K562 (cell line): ENCODE data around the gene SCMH1. TPM values are rescaled to one million over a fixed set of nuclear protein-coding genes. Genes with fewer than 3 reads are reported as not detected.

Experiments
- CEBPG ChIP-seq, 3 experiments: fragments of 200-800 bp in 1 of 3; sonication (Bioruptor generic) in 1 of 3; sonication (generic) in 1 of 3; formaldehyde crosslinking in 1 of 3; IDR thresholded peaks in 2 of 3; conservative IDR thresholded peaks in 1 of 3; 2 replicates each; pipeline versions ENCODE4 v1.6.1 to v1.8.0; 2016 to 2022; ENCODE audit warnings: missing compliant biosample characterization in 2 of 3, missing genetic modification characterization in 2 of 3, mild to moderate bottlenecking in 1 of 3, missing genetic modification reagents in 1 of 3
- EWSR1 ChIP-seq: fragments of 450-650 bp; IDR thresholded peaks from 2 replicates; pipeline ENCODE4 v1.6.1; 2018; ENCODE audit warnings: borderline replicate concordance, mild to moderate bottlenecking, low read depth, moderate library complexity; ENCODE audit not compliant: partially characterized antibody
- MCM5 ChIP-seq: fragments of 450-650 bp; IDR thresholded peaks from 2 replicates; pipeline ENCODE4 v1.6.1; 2016; ENCODE audit warnings: low read depth
- NEUROD1 ChIP-seq: fragments of 150-350 bp; IDR thresholded peaks from 2 replicates; pipeline ENCODE4 v1.6.1; 2014; ENCODE audit warnings: borderline replicate concordance, low read length, low read depth; ENCODE audit not compliant: partially characterized antibody
- NONO ChIP-seq, 2 experiments: fragments of 200-400 bp in 1 of 2; fragments of 450-650 bp in 1 of 2; formaldehyde crosslinking in 1 of 2; IDR thresholded peaks; 2 replicates each; pipeline ENCODE4 v1.6.1; 2017; ENCODE audit warnings: low read depth in 2 of 2, mild to moderate bottlenecking in 2 of 2, moderate library complexity in 2 of 2, low read length in 1 of 2
- NR2C2 ChIP-seq, 2 experiments: fragments of 200-800 bp in 1 of 2; sonication (Bioruptor generic) in 1 of 2; sonication (generic) in 1 of 2; formaldehyde crosslinking in 1 of 2; IDR thresholded peaks; 2 replicates each; pipeline versions ENCODE4 v1.6.1 to v1.8.0; 2016 to 2022; ENCODE audit warnings: mild to moderate bottlenecking in 1 of 2, missing compliant biosample characterization in 1 of 2, missing genetic modification characterization in 1 of 2, missing genetic modification reagents in 1 of 2
- PHB2 ChIP-seq: fragments of 450-650 bp; IDR thresholded peaks from 2 replicates; pipeline ENCODE4 v1.6.1; 2017; ENCODE audit warnings: low read depth
- SMAD4 ChIP-seq: fragments of 250-450 bp; sonication (Bioruptor Pico); conservative IDR thresholded peaks from 2 replicates; pipeline ENCODE4 v1.8.0; 2021; ENCODE audit warnings: inconsistent platforms, mild to moderate bottlenecking, moderate library complexity
- TARDBP ChIP-seq: fragments of 450-650 bp; IDR thresholded peaks from 2 replicates; pipeline ENCODE4 v1.6.1; 2016
- TFAM ChIP-seq: fragments of 250-450 bp; sonication (Bioruptor Pico); conservative IDR thresholded peaks from 2 replicates; pipeline ENCODE4 v1.5.0; 2021; ENCODE audit warnings: mild to moderate bottlenecking, moderate library complexity
- TOE1 ChIP-seq, 2 experiments: fragments of 450-650 bp in 1 of 2; sonication (generic) in 1 of 2; formaldehyde crosslinking in 1 of 2; IDR thresholded peaks; 2 replicates each; pipeline versions ENCODE4 v1.7.1 to v1.8.0; 2016 to 2022; ENCODE audit warnings: borderline replicate concordance in 2 of 2, mild to moderate bottlenecking in 2 of 2, antibody characterized with exemption in 1 of 2, inconsistent platforms in 1 of 2, low read depth in 1 of 2, missing genetic modification reagents in 1 of 2, moderate library complexity in 1 of 2
- ZKSCAN1 ChIP-seq: fragments of 150-350 bp; IDR thresholded peaks from 2 replicates; pipeline ENCODE4 v1.6.1; 2016; ENCODE audit warnings: low read depth, low read length
- ZNF197 ChIP-seq: fragments of 200-800 bp; sonication (Bioruptor generic); IDR thresholded peaks from 2 replicates; pipeline ENCODE4 v1.6.1; 2016; ENCODE audit warnings: low read depth, missing genetic modification characterization, missing compliant biosample characterization
- polyA plus RNA-seq, 8 experiments: library from polyadenylated mRNA; depleted of rRNA in 4 of 8; stranded (reverse) in 5 of 8; unstranded in 3 of 8; fragments of >200 nt; fragmentation: Nextera tagmentation in 2 of 8; fragmentation: Illumina TruSeq in 1 of 8; extraction: Ambion mirVana in 2 of 8; extraction: Trizol in 1 of 8; gene quantifications; 2 replicates each; pipeline versions ENCODE4 v1.2.1 to v1.2.3, GENCODE V29; 2011 to 2014; ENCODE audit warnings: inconsistent platforms in 1 of 8, missing spikeins in 1 of 8
- total RNA-seq, 7 experiments: library from RNA; depleted of rRNA in 6 of 7; stranded (reverse); fragments of >200 nt in 6 of 7; fragmentation: Illumina TruSeq in 2 of 7; extraction: Trizol in 2 of 7; gene quantifications; 2 replicates each; pipeline versions ENCODE4 v1.2.1 to v1.2.3, GENCODE V29; 2011 to 2021; ENCODE audit warnings: low replicate concordance in 1 of 7
- TF ChIP-seq, protein P1 (sequence below): fragments of 450-650 bp; formaldehyde crosslinking; IDR thresholded peaks from 2 replicates; pipeline ENCODE4 v1.4.0; 2020; ENCODE audit warnings: mild to moderate bottlenecking
- TF ChIP-seq, protein P2 (sequence below): fragments of 250-450 bp; sonication (Bioruptor Pico); IDR thresholded peaks from 2 replicates; pipeline ENCODE4 v1.8.0; 2022; ENCODE audit warnings: moderate library complexity, mild to moderate bottlenecking, inconsistent platforms
- TF ChIP-seq, protein P3 (sequence below), 2 experiments: fragments of 450-650 bp in 1 of 2; sonication (generic) in 1 of 2; formaldehyde crosslinking in 1 of 2; IDR thresholded peaks in 1 of 2; conservative IDR thresholded peaks in 1 of 2; 2 replicates each; pipeline versions ENCODE4 v1.6.1 to v1.8.1; 2016 to 2023; ENCODE audit warnings: mild to moderate bottlenecking in 2 of 2, moderate library complexity in 2 of 2, inconsistent platforms in 1 of 2, missing genetic modification reagents in 1 of 2
- TF ChIP-seq, protein P4 (sequence below): IDR thresholded peaks from 2 replicates; pipeline ENCODE4 v1.6.1; 2014; ENCODE audit warnings: antibody characterized with exemption
- TF ChIP-seq, protein P5 (sequence below): fragments of 250-450 bp; sonication (Bioruptor Pico); IDR thresholded peaks from 2 replicates; pipeline ENCODE4 v1.4.0; 2020

Gene SCMH1
- total and polyA plus RNA-seq, 9 of the 15 experiments (the other 6 are each of a cell fraction or from before 2014, with no cell fraction given), result 8.5 to 37.0 (median 26.8) TPM

DNA sequence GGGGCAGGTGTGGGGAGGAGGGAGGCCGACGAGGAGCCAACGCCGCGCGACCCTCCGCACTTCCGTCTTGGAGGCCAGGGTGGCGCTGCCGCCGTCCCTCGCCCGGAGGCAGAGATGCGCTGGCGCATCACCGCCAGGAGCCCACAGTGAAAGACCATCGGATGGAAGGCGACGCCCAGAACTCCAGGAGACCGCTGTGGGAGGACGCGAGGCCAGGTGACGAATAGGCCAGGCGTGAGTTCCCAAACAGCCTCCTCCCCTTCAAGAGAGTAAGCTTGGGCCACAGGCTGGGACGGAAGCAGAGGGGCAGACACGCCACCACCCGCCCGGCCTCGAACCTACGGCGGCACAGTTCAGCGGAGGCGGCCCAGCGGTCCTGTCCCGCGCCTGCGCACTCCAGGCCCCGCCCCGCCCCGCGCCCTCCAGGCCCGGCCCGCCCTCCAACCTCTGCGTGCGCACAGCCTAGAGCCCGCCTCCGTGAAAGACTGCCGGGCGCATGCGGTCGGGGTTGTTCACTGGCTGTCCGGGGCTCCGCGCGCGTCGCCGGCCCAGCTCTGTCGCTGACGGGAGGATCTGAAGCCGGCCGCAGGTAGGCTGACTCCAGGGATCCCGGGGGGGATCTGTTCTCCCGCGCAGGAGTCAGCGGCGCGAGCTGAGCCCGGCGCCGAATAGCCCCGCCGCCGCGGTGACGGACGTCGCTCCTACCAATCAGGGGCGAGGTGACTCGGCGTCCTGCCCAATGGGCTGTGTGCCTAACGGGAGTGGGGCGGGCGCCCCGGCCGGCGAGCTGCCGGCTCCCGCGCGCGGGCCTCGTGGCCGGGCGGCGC, 262.7 kb downstream of the SCMH1 start, which contains the start of gene CTPS1 (continued):
- TF ChIP-seq, protein P1, sequence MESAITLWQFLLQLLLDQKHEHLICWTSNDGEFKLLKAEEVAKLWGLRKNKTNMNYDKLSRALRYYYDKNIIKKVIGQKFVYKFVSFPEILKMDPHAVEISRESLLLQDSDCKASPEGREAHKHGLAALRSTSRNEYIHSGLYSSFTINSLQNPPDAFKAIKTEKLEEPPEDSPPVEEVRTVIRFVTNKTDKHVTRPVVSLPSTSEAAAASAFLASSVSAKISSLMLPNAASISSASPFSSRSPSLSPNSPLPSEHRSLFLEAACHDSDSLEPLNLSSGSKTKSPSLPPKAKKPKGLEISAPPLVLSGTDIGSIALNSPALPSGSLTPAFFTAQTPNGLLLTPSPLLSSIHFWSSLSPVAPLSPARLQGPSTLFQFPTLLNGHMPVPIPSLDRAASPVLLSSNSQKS (CRISPR knock-in tag), result no peak
- TF ChIP-seq NONO (IDR thresholded peaks at IDR 0.05; ENCODE audit: low read depth in 2 of 2, low read length in 1 of 2) (no peak), TOE1 (IDR thresholded peaks at IDR 0.05; ENCODE audit: borderline replicate concordance) (peak; percentile 13; the same call in 1 of the 2 replicates), TOE1 (CRISPR knock-in tag; IDR thresholded peaks at IDR 0.05; ENCODE audit: borderline replicate concordance, low read depth) (no peak), ZKSCAN1 (no peak), NR2C2 (CRISPR knock-in tag; IDR thresholded peaks at IDR 0.05) (no peak; the same call in none of the 2 replicates), NR2C2 (tag; IDR thresholded peaks at IDR 0.05) (peak; percentile 84), EWSR1 (no peak), TFAM (CRISPR knock-in tag) (no peak), MCM5 (no peak), CEBPG (CRISPR knock-in tag; IDR thresholded peaks at IDR 0.05) (no peak), CEBPG (tag; conservative IDR thresholded peaks at IDR 0.05 in 1 of 2, IDR thresholded peaks at IDR 0.05 in 1 of 2) (no peak), TARDBP (no peak), ZNF197 (CRISPR knock-in tag) (no peak), NEUROD1 (peak; percentile 86), SMAD4 (CRISPR knock-in tag) (0 out of 2 replicates have a peak, but pooled peaks have one; percentile 13), PHB2 (no peak)
- TF ChIP-seq, protein P2, sequence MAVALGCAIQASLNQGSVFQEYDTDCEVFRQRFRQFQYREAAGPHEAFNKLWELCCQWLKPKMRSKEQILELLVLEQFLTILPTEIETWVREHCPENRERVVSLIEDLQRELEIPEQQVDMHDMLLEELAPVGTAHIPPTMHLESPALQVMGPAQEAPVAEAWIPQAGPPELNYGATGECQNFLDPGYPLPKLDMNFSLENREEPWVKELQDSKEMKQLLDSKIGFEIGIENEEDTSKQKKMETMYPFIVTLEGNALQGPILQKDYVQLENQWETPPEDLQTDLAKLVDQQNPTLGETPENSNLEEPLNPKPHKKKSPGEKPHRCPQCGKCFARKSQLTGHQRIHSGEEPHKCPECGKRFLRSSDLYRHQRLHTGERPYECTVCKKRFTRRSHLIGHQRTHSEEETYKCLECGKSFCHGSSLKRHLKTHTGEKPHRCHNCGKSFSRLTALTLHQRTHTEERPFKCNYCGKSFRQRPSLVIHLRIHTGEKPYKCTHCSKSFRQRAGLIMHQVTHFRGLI (CRISPR knock-in tag), result no peak
- TF ChIP-seq, protein P3, sequence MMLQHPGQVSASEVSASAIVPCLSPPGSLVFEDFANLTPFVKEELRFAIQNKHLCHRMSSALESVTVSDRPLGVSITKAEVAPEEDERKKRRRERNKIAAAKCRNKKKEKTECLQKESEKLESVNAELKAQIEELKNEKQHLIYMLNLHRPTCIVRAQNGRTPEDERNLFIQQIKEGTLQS (IDR thresholded peaks at IDR 0.05), result no peak
- TF ChIP-seq, protein P3 (CRISPR knock-in tag; conservative IDR thresholded peaks at IDR 0.05), result no peak
- TF ChIP-seq, protein P4, sequence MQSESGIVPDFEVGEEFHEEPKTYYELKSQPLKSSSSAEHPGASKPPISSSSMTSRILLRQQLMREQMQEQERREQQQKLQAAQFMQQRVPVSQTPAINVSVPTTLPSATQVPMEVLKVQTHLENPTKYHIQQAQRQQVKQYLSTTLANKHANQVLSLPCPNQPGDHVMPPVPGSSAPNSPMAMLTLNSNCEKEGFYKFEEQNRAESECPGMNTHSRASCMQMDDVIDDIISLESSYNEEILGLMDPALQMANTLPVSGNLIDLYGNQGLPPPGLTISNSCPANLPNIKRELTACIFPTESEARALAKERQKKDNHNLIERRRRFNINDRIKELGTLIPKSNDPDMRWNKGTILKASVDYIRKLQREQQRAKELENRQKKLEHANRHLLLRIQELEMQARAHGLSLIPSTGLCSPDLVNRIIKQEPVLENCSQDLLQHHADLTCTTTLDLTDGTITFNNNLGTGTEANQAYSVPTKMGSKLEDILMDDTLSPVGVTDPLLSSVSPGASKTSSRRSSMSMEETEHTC, result no peak
- TF ChIP-seq, protein P5, sequence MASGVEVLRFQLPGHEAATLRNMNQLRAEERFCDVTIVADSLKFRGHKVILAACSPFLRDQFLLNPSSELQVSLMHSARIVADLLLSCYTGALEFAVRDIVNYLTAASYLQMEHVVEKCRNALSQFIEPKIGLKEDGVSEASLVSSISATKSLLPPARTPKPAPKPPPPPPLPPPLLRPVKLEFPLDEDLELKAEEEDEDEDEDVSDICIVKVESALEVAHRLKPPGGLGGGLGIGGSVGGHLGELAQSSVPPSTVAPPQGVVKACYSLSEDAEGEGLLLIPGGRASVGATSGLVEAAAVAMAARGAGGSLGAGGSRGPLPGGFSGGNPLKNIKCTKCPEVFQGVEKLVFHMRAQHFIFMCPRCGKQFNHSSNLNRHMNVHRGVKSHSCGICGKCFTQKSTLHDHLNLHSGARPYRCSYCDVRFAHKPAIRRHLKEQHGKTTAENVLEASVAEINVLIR (CRISPR knock-in tag), result no peak
